Neural crest cell (in vitro differentiated cells): ENCODE results near the gene ATAD1. TPM values are rescaled to one million over a fixed set of nuclear protein-coding genes. Genes with fewer than 3 reads are reported as not detected.

Source experiments
- DNase-seq: peaks from one replicate; pipeline ENCODE4 v3.0.0; 2021; ENCODE audit warnings: low read depth, mixed read lengths, low spot score
- H3K27ac Mint-ChIP-seq: one replicate; pipeline ENCODE4 v1.8.0; 2021; ENCODE audit warnings: mild to moderate bottlenecking, mixed read lengths; ENCODE audit not compliant: unreplicated experiment
- H3K27me3 Mint-ChIP-seq: 2 replicates; pipeline ENCODE4 v1.8.0; 2021; ENCODE audit warnings: low read depth, mild to moderate bottlenecking, mixed read lengths
- H3K36me3 Mint-ChIP-seq: 2 replicates; pipeline ENCODE4 v1.8.0; 2021; ENCODE audit warnings: low read depth, mild to moderate bottlenecking, mixed read lengths
- H3K4me1 Mint-ChIP-seq: 2 replicates; pipeline ENCODE4 v1.8.0; 2021; ENCODE audit warnings: mixed read lengths
- H3K4me3 Mint-ChIP-seq: one replicate; pipeline ENCODE4 v1.8.0; 2021; ENCODE audit warnings: mild to moderate bottlenecking, mixed read lengths
- H3K9me3 Mint-ChIP-seq: 2 replicates; pipeline ENCODE4 v1.8.0; 2021; ENCODE audit warnings: mixed read lengths
- total RNA-seq: library from RNA; stranded (reverse); gene quantifications from 2 replicates; pipeline ENCODE4 v1.2.1, GENCODE V29; 2021
- TF ChIP-seq, protein P1 (sequence below): fragments of 200-600 bp; sonication (generic); conservative IDR thresholded peaks from 2 replicates; pipeline ENCODE4 v1.5.0; 2021; ENCODE audit warnings: antibody characterized with exemption, mild to moderate bottlenecking

Gene ATAD1
- total RNA-seq, 1 donor from 2014 or later, result 43.6 TPM

DNA sequence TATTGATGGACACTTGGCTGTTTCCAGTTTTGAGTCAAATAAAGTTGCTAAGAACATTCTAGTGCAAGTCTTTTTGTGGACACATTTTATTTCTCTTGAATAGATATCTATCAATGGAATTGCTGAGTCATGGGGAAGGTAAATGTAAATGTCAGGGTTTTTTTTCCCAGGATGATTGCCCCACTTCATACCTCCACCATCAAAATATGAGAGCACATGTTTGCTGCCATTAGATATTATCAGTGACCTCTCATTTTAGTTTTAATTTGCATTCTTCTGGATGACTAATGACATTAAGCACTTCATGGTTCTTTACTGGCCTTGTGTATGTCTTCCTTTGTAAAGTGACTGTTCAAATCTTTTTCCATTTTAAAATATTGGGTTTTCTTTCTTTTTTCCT, 112.7 kb downstream of the ATAD1 start:
- TF ChIP-seq, protein P1, sequence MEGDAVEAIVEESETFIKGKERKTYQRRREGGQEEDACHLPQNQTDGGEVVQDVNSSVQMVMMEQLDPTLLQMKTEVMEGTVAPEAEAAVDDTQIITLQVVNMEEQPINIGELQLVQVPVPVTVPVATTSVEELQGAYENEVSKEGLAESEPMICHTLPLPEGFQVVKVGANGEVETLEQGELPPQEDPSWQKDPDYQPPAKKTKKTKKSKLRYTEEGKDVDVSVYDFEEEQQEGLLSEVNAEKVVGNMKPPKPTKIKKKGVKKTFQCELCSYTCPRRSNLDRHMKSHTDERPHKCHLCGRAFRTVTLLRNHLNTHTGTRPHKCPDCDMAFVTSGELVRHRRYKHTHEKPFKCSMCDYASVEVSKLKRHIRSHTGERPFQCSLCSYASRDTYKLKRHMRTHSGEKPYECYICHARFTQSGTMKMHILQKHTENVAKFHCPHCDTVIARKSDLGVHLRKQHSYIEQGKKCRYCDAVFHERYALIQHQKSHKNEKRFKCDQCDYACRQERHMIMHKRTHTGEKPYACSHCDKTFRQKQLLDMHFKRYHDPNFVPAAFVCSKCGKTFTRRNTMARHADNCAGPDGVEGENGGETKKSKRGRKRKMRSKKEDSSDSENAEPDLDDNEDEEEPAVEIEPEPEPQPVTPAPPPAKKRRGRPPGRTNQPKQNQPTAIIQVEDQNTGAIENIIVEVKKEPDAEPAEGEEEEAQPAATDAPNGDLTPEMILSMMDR, result no peak

DNA sequence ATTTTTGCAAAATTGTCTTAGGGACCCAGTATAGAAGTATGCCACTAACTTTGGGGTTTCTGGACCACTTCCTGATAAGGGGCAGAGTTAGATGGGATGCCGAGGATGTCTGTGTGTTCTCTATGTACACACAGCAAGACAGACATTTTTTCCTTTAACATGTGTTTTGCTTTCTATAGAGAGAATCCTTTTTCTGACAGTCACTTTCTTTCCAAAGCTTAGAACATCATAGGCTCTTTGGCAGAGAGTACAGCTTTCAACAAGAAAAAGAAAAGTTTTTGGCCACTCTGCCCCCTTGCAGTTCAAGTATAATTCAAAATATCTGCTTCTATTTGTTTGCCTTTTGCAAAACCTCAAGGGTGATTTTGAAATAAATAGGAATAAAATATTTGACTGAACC, 114.3 kb downstream of the ATAD1 start:
- Mint-ChIP-seq H3K27me3 (no peaks in the 10 kb centered on the region), H3K9me3 (no peaks in the 10 kb centered on the region), H3K4me1 (no peaks in the 10 kb centered on the region), H3K4me3 (no peak overlapping the region), H3K36me3 (no peaks in the 10 kb centered on the region), H3K27ac (no peak overlapping the region)
- DNase-seq, result no peak
- TF ChIP-seq, protein P1, result no peak

More for the DNA sequence above, 112.7 kb downstream of the ATAD1 start:
- DNase-seq, result no peak
- H3K9me3 Mint-ChIP-seq, result no peaks in the 10 kb centered on the region
- H3K27ac Mint-ChIP-seq, result no peak overlapping the region
- no peaks in the 10 kb centered on the region for H3K27me3 Mint-ChIP-seq
- no peaks in the 10 kb centered on the region for H3K4me1 Mint-ChIP-seq
- no peaks in the 10 kb centered on the region for H3K36me3 Mint-ChIP-seq
- H3K4me3 Mint-ChIP-seq, result no peak overlapping the region

DNA sequence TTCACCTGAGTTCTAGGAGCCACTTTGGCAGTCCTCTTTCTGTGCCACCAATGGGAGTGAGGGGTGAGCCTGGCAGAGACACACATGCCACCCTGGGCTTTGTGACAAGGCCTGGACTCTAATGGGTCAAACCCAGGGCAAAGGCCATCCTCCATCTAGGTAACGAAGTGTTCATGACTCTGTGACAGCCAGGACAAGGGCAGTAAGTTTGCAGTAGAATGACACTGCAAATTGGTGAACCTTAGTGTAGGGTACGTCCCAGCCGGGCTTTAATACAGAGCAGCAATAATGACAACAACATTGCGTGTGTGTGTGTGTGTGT, 115.1 kb downstream of the ATAD1 start:
- TF ChIP-seq, protein P1, result no peak
- H3K4me1 Mint-ChIP-seq, result no peaks in the 10 kb centered on the region
- no peaks in the 10 kb centered on the region for H3K36me3 Mint-ChIP-seq
- no peak for DNase-seq
- H3K27me3 Mint-ChIP-seq, result no peaks in the 10 kb centered on the region
- no peaks in the 10 kb centered on the region for H3K9me3 Mint-ChIP-seq
- H3K4me3 Mint-ChIP-seq, result no peak overlapping the region
- H3K27ac Mint-ChIP-seq, result no peak overlapping the region

DNA sequence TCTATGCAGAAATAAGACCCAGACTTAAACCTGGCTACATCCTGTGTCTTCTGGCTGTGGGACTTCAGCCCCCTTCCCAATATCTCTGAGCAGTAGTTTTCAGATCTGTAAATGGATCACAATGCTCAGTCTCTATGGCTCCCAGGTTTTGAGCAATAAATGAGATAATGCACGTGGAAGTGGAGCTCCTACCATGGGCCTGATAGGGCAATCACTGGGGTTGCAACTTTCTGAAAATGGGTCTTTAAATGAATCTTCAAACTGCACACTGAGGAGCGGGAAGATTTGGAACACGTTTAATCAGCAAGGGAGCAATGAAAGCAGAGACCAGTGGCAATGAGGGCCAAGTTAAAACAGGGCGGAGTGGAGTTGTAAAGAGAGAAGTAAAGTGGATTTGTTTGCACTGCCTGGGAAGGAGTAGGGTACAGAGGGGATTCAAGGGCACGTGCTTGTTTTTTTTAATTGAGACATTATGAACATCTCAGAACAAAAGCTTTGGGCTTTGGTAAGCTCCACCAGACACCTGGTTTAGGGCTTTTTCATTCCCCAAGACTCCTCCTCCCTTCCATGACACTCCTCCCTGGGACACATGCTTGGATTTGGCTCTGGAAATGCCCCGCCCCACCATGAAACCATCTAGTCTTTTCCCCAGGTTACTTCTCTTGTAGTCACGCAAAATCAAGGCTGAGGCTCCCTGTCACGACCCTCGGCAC, 115.6 kb downstream of the ATAD1 start:
- no peaks in the 10 kb centered on the region for H3K27me3 Mint-ChIP-seq
- no peaks in the 10 kb centered on the region for H3K4me1 Mint-ChIP-seq
- DNase-seq, result no peak
- H3K27ac Mint-ChIP-seq, result no peak overlapping the region
- H3K9me3 Mint-ChIP-seq, result no peaks in the 10 kb centered on the region
- no peaks in the 10 kb centered on the region for H3K36me3 Mint-ChIP-seq
- no peak overlapping the region for H3K4me3 Mint-ChIP-seq
- TF ChIP-seq, protein P1, result no peak

Other genes starting within 250 kb of the ATAD1 start
- gene PAPSS2, start 158.3 kb downstream of the ATAD1 start, total RNA-seq, result 1.3 and 2.7 TPM in 2 replicates
- gene KLLN, start 45.3 kb upstream of the ATAD1 start, total RNA-seq, result 0.98 and 1.1 TPM in 2 replicates
- 52.5 and 59.8 TPM in 2 replicates for gene PTEN, start 45.4 kb upstream of the ATAD1 start, total RNA-seq